Measurements from ENCODE around the gene PI4KA.

- no peak for TF ChIP-seq ZFX (IDR thresholded peaks at IDR 0.05; ENCODE audit: borderline replicate concordance)
- TF ChIP-seq CTCF (IDR thresholded peaks at IDR 0.05) = no peak
Observed at GRCh38 chr22:20727118-20728015, 131.2 kb downstream of the PI4KA start.
